Fibroblast of skin of scalp (primary cell): ENCODE results near the gene PIGU. TPM values are rescaled to one million over a fixed set of nuclear protein-coding genes. Genes with fewer than 3 reads are reported as not detected.
"Not testable (repeated sequence)": the region's sequence is repeated elsewhere in the genome, so short reads cannot be mapped to it uniquely, and the experiment has no call there.

Experiments used
- DNase-seq: peaks from one replicate; pipeline ENCODE4 v3.0.0-alpha.2; 2013
- polyA plus RNA-seq, 2 experiments: library from polyadenylated mRNA; unstranded; fragments of 120-200 nt; gene quantifications; one replicate each; pipeline ENCODE4 v1.2.1, GENCODE V29; 2013; ENCODE audit not compliant: insufficient read length in 2 of 2

PIGU gene
- 18.5 TPM for polyA plus RNA-seq (2013, experiment 1 of 2; ENCODE audit: insufficient read length)
- polyA plus RNA-seq (2013, experiment 2 of 2; ENCODE audit: insufficient read length), result 20.2 TPM

GRCh38 chr20:34676642-34677373 lies at the start of gene PIGU:
Gene PIGU (minus strand): TSS chr20:34677092. CDS start chr20:34677085, 7 bp downstream.
- DNase-seq, result peak; percentile 93

DNA sequence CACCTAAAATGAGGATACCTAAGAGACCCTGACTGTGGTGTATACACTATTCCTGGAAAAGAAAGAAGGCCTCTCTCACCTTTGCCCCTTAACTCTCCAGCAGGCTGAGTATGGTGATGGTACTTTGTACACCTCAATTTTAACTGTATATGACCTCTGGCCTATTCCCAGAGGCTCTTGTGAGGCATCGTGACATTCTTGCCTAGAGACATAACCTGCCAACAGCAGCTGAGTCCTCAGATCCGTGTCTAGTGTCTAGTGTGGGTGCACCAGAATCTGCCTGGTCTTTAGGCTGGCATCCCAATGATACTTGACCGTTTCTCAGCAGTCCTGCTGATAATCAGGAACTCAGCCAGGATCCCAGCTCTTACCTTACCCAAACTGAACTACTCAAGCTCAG lies 47.3 kb upstream of the PIGU start:
- no peak for DNase-seq

GRCh38 chr20:34722560-34722959 lies 45.7 kb upstream of the PIGU start:
- DNase-seq, result not testable (repeated sequence)

GRCh38 chr20:34720266-34720665 lies 43.4 kb upstream of the PIGU start:
- no peak for DNase-seq

DNA sequence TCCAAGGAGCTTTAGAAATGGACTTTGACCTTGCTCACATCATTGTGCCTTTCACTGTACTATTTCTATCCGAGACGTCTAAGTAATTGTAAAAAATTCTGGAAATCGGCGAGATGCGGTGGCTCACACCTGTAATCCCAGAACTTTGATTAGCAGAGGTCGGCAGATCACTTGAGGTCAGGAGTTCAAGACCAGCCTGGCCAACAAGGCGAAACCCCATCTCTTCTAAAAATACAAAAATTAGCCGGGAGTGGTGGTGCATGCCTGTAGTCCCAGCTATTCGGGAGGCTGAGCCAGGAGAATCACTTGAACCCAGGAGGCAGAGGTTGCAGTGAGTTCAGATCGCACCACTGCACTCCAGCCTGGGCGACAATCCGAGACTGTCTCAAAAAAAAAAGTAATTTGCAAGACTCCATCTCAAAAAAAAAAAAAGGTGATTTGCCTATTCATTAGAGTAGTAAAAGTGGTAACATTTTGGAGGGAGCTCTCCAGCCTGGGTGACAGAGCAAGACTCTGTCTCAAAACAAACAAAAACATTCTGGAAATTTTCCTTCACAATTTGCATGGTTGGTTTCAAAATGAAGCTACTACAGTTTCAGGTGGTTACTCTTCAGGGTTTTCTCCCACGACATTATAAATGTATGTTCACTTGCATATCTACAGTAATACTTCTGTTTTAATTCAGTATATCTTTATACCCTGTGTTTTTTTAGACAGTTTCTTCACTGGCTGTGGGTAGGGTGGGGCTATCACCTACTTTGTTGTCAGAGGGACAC lies 42.5 kb upstream of the PIGU start:
- DNase-seq, result not testable (repeated sequence)

GRCh38 chr20:34717230-34718095 lies 40.6 kb upstream of the PIGU start:
- no peak for DNase-seq

- DNase-seq, result no peak
These were observed 40.0 kb upstream of the PIGU start for GRCh38 chr20:34716921-34717229.

- DNase-seq, result no peak
These were observed 38.5 kb upstream of the PIGU start for GRCh38 chr20:34715384-34715783.

DNA sequence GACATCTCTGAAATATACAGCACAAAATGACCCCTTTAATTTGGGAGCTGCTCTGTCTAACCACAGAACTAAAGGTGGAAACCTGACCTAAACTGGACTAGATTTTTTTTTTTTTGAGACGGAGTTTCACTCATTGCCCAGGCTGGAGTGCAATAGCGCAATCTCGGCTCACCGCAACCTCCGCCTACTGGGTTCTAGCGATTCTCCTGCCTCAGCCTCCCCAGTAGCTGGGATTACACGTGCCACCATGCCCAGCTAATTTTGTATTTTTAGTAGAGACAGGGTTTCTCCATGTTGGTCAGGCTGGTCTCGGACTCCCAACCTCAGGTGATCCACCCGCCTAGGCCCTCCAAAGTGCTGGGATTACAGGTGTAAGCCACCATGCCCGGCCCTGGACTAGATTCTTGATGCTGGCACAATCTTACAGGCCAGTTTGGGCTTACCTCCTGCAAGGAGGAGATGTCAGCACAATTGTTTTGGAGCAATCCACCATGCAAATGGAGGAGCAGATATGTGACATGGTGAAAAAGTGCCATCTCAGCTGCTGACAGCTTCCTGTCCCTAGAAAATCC lies 37.1 kb upstream of the PIGU start:
- DNase-seq, result not testable (repeated sequence)

GRCh38 chr20:34713194-34713943 lies 36.5 kb upstream of the PIGU start:
- peak; percentile 99 for DNase-seq

- no peak for DNase-seq
These were observed 35.8 kb upstream of the PIGU start for GRCh38 chr20:34712525-34713192.

DNA sequence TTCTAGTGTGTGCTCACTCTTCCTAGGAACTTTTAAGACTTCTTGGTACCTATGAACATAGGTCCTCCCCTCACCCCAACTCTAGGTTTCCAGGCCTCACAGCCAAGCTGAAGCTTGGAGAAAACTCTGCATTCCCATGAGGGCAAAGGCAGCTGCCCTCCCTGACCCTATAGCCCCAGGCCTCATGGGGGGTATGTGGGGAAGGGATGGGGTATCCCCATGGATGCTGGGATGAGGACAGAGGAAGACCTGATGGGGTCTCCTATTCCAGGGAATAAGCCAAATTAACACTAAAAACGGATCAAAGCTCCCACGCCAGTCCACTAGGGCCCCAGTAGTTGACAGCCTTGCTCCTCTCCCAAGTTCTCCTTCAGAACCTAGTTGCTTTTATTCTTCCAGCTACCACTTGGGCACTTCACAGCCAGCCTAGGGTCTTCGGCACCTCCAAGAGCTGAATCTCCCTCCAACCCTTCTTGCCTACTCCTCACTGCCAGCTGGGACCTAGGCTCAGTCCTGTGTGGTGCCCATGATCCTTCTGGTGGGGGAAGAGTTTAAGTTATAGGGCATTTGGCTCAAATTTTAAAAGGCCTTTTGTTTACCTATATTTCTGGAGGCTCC lies 35.0 kb upstream of the PIGU start:
- no peak for DNase-seq

GRCh38 chr20:34710861-34711574 lies 34.1 kb upstream of the PIGU start:
- no peak for DNase-seq

DNA sequence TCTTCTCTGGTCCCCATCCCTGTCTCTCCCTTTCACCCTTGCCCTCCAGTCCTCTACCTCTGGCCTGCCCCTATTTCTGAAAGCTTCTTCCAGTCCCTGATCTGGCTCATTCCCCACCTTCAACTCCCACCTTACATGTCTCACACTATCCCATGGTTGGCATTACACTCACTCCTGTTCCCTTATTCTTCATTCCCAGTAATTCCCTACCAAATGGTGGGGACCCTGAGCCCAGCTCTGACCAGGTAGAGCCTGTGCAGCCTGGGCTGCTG lies 33.6 kb upstream of the PIGU start:
- no peak for DNase-seq

- DNase-seq, result peak; percentile 59
These were observed 33.1 kb upstream of the PIGU start for GRCh38 chr20:34709831-34710567.

DNA sequence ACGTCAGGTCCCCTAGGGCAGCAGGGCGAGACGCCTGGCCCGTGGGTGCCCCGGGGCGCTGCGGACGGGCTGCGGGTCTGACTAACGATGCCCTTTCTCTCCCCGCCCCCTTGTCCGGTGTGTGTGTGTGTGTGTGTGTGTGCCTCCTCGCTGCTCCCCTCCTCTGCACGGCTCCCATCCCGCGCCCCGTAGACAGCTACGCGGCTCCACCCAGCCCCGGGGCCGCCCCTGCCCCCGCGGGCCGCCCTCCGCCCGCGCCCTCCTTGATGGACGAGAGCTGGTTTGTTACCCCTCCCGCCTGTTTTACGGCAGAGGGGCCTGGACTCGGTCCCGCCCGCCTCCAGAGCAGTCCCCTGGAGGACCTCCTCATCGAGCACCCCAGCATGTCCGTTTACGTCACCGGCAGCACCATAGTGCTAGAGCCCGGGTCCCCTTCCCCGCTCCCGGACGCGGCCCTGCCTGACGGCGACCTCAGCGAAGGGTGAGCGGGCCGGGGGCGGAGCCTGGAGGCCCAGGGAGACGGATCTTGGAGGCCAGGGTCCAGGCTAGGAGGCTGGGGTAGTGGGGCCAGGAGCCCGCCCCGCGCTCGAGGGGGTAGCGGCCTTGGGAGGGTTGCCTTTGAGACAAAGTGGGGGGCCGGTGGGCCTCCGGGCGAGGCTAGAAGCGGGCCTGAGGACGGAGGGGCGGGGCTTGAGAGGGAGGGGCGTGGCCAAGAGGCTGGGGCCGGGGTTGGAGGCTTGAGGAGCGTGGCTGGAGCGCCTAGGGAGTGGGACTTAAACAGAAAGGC lies 32.3 kb upstream of the PIGU start:
- peak; percentile 72 for DNase-seq

- DNase-seq, result peak; percentile 29
These were observed 31.7 kb upstream of the PIGU start for GRCh38 chr20:34708621-34709043.

DNA sequence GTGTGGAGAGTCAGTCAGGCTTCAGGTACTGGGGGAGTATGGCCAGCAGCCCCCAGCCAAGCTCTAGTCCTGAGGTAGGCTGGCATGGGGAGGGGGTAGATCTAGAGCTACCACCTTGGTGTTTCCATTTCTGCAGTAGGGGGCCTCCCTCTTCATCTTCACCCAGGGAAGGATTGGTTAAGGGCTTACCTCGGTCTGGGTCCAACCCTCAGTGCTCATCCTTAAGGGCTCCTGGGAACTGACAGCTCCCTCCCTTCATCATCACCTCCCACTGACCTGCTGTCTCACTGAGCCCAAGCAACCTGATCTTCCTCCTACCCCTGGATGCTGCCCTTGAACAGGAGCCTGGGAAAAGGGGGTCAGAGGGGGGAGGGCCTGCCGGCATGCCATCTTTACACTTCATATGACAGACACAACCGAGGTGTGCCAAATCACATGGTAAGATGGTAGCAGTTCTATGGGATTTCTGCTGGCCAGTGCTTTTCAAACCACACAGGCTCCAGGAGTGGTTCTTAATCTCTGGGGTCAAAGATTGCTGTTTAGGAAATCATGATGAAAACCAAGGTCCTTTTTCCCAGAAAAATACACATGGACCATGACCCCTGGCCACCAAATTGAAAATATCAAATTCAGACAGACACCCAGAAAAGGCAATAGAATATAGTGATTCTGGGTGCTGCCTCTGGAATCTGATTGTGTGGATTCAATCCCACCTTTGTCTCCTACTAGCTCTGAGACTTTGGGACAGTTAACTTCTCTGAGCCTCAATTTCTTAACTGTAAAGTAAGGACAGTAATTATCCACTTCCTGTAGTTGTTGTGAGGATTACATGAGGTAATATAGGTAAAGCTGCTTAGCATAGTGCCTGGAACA lies 30.3 kb upstream of the PIGU start:
- DNase-seq, result no peak
